ENCODE measurements around the gene EIF3I.

The EIF3I gene

DNA sequence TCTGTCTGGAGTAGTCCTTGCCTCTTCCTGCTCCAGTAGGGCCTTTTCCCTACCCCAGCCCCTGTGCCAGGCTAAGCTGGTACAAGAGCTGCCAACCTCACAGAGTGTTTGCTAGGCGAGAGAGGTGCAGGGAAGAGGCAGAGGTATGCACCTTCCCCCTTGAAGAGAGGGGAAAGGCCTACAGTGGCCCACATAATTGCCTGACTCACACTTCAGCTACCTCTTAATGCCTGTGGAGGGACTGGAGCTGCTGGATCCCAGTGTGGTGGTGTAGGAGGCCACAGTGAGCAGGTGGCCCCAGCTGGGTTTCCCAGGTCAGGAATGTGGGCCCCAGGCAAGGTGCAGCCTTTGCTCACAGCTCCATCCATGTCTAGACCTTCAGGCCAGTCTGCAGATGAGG is 25.1 kb upstream of the EIF3I start:
- no peak for DNase-seq (ENCODE audit: low spot score)

GRCh38 chr1:32197837-32198236 is 24.4 kb upstream of the EIF3I start:
- no peak for DNase-seq (ENCODE audit: low spot score)
- in situ Hi-C loops (cut with MboI; ENCODE audit: low sequenced_read_pairs, unreplicated experiment) = no loop called here
- no peak for TF ChIP-seq CTCF (IDR thresholded peaks at IDR 0.05; ENCODE audit: borderline replicate concordance, control extremely low read depth, extremely low read depth, insufficient read depth, missing control alignments)

More for the DNA sequence above, 25.1 kb upstream of the EIF3I start:
- in situ Hi-C loops (cut with MboI; ENCODE audit: low sequenced_read_pairs, unreplicated experiment) = no loop called here
- TF ChIP-seq CTCF (IDR thresholded peaks at IDR 0.05; ENCODE audit: borderline replicate concordance, control extremely low read depth, extremely low read depth, insufficient read depth, missing control alignments) = no peak

- in situ Hi-C loops (cut with MboI; ENCODE audit: low sequenced_read_pairs, unreplicated experiment) = no loop called here
- DNase-seq (ENCODE audit: low spot score) = no peak
- TF ChIP-seq CTCF (IDR thresholded peaks at IDR 0.05; ENCODE audit: borderline replicate concordance, control extremely low read depth, extremely low read depth, insufficient read depth, missing control alignments) = no peak
Measured at GRCh38 chr1:32198237-32199042, 23.8 kb upstream of the EIF3I start.

DNA sequence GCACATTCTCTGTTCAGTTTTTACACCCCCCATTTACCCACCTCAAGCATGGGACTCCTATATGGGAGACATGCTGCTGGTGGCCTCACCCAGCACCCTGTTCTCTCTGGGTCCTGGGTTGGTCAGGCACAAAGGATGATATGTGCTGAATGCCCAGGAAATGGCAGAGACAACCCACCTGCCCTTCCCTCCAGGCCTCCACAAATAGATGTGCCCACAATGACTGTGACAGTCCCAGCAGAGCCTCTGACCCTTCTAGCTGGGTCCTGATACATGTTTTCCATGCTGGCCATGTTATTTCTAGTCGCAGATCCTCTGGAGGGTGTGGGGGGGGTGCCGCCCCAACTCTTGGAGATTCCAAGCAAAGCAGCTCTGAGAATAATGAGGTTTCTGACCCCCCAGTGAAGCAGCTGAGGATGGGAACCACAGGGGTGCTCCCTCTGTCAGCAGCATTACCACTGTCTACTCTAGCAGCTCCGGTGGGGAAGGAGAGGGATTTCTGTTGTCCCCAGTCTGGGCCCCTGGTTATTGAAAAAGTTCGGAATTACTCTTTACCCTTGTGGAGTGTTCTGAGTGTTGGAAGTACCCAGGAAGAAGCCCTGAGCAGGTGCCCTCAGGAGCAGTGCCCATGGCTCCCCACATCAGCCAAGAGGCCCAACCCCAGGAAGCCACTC is 23.0 kb upstream of the EIF3I start:
- in situ Hi-C loops (cut with MboI; ENCODE audit: low sequenced_read_pairs, unreplicated experiment) = no loop called here
- DNase-seq (ENCODE audit: low spot score) = no peak
- TF ChIP-seq CTCF (IDR thresholded peaks at IDR 0.05; ENCODE audit: borderline replicate concordance, control extremely low read depth, extremely low read depth, insufficient read depth, missing control alignments) = no peak

GRCh38 chr1:32199717-32200072 is 22.5 kb upstream of the EIF3I start:
- no peak for TF ChIP-seq CTCF (IDR thresholded peaks at IDR 0.05; ENCODE audit: borderline replicate concordance, control extremely low read depth, extremely low read depth, insufficient read depth, missing control alignments)
- DNase-seq (ENCODE audit: low spot score) = peak; percentile 40
- in situ Hi-C loops (cut with MboI; ENCODE audit: low sequenced_read_pairs, unreplicated experiment) = no loop called here

- peak; percentile 82 for DNase-seq (ENCODE audit: low spot score)
- in situ Hi-C loops (cut with MboI; ENCODE audit: low sequenced_read_pairs, unreplicated experiment) = no loop called here
- TF ChIP-seq CTCF (IDR thresholded peaks at IDR 0.05; ENCODE audit: borderline replicate concordance, control extremely low read depth, extremely low read depth, insufficient read depth, missing control alignments) = no peak
Measured at GRCh38 chr1:32200226-32201010, 21.8 kb upstream of the EIF3I start, which contains the start of gene CCDC28B. TSS of gene CCDC28B (plus strand) at chr1:32200595. CDS start at chr1:32201936, 1,341 bp downstream.

Data from GM13976 (cell line).